Activated CD8-positive, alpha-beta T cell treated with anti-CD3 and anti-CD28 coated beads, Interleukin-2, amount 10 ng/mL, durations not matched to agents 7 days and 5 days (primary cell): ENCODE measurements around the gene NCBP1. TPM values are rescaled to one million over a fixed set of nuclear protein-coding genes. Genes with fewer than 3 reads are reported as not detected.
A peak's percentile ranks its signal among the peaks of the same experiment; 100 is the strongest.

Source experiments
- ATAC-seq: fragments of 150-1000 bp; cut with Tn5 transposase; one replicate; pipeline ENCODE4 v1.10.0; 2021; ENCODE audit warnings: moderate library complexity
- CTCF ChIA-PET: fragments of 350-600 bp; sonication (Branson Sonifier 250); formaldehyde crosslinking; loops from one replicate; lab custom pipeline; 2021; ENCODE audit warnings: antibody characterized with exemption; lab: Charles Lee
- POLR2A ChIA-PET: fragments of 350-600 bp; sonication (Branson Sonifier 250); formaldehyde crosslinking; loops from one replicate; lab custom pipeline; 2021; ENCODE audit warnings: antibody characterized with exemption; lab: Charles Lee
- DNase-seq: peaks from one replicate; pipeline ENCODE4 v3.0.0-alpha.2; 2020
- H3K27ac Mint-ChIP-seq: one replicate; pipeline ENCODE4 v1.8.0; 2021; ENCODE audit warnings: mild to moderate bottlenecking, mixed read lengths
- H3K27me3 Mint-ChIP-seq: one replicate; pipeline ENCODE4 v1.8.0; 2021; ENCODE audit warnings: low read depth, mixed read lengths
- H3K36me3 Mint-ChIP-seq: one replicate; pipeline ENCODE4 v1.8.0; 2021; ENCODE audit warnings: low read depth, mixed read lengths
- H3K4me1 Mint-ChIP-seq: one replicate; pipeline ENCODE4 v1.8.0; 2021; ENCODE audit warnings: low read depth, mixed read lengths
- H3K4me3 Mint-ChIP-seq: one replicate; pipeline ENCODE4 v1.8.0; 2021; ENCODE audit warnings: mild to moderate bottlenecking, mixed read lengths
- H3K9me3 Mint-ChIP-seq: one replicate; pipeline ENCODE4 v1.8.0; 2022; ENCODE audit warnings: mixed read lengths; ENCODE audit not compliant: insufficient read depth
- total RNA-seq, 2 experiments: library from RNA; stranded (reverse); gene quantifications; one replicate each; pipeline ENCODE4 v1.2.3, GENCODE V29; 2021

NCBP1 gene
- total RNA-seq, 2 experiments from 2014 or later, result 45.1 to 45.9 TPM

DNA sequence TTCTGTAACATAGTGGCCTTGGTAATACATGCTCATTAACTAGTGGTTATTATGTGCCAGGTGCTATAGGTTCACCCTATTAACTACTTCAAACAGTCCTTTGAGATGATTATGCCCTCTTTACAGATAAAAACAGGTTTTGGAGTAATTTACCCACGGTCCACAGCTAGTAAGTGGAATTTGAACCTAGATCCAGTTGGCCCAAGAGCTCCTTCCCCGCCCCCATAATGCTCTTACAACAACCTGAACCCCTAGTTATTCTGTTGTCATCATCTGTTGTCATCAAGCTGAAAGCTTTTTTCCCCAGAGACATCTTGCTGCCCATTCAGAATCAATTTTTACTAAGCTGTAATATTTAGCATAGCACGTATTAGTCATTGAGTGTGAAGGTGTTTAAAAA lies 40.3 kb downstream of the NCBP1 start:
- Mint-ChIP-seq H3K9me3 (no peaks in the 10 kb centered on the region), H3K27ac (no peak overlapping the region), H3K4me1 (no peaks in the 10 kb centered on the region), H3K4me3 (no peak overlapping the region), H3K36me3 (peaks cover 75% of the 10 kb centered on the region), H3K27me3 (no peaks in the 10 kb centered on the region)
- POLR2A ChIA-PET, result no interaction called here
- DNase-seq, result no peak
- CTCF ChIA-PET, result interaction anchor here (1.6 kb wide), 1 partner anchor 75 kb away, joined by 4 read pairs; no protein-coding TSS in a partner anchor
- ATAC-seq, result no peak

DNA sequence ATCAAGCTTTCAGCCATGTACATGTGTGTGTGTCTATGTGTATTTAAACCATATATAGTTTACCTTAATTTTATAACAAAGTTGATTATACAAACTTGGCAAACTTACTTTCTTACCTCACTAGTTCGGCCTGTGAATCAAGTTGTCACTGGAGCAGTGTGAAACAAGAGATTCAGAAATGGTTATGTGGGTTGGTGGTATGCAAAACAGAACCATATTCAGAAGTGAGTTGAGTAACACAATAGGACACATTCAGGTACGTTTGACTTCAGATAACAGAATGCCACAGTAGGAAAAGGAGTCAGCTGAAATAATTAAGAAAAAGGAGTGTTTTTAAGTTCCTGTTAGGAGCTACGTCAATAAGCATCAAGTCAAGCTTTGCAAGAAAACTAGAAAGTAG lies 42.0 kb downstream of the NCBP1 start:
- CTCF ChIA-PET, result interaction anchor here (1.6 kb wide), 1 partner anchor 77 kb away, joined by 4 read pairs; no protein-coding TSS in a partner anchor
- no peaks in the 10 kb centered on the region for H3K9me3 Mint-ChIP-seq
- H3K27me3 Mint-ChIP-seq, result no peaks in the 10 kb centered on the region
- no peaks in the 10 kb centered on the region for H3K4me1 Mint-ChIP-seq
- POLR2A ChIA-PET, result no interaction called here
- DNase-seq, result no peak
- peaks cover 70% of the 10 kb centered on the region for H3K36me3 Mint-ChIP-seq
- no peak for ATAC-seq
- H3K4me3 Mint-ChIP-seq, result no peak overlapping the region
- H3K27ac Mint-ChIP-seq, result no peak overlapping the region

DNA sequence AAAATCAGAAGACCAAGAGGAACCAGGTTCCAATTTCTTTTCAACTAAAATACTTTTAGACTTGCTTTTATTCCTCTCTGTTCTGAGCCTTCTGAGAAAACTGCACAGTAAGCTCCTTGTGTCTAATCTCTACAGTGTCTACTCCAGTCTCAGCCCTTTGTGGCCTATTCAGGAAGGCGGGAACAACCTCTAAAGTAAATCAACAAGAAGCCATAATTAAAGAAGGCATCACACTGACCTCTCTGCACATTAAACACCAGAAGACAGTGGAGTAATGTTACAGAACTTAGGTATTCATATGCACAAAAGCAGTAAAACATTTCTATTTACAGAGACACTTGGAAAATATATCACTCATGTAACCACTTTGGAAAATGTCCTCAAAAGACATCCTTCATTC lies 48.6 kb downstream of the NCBP1 start:
- DNase-seq (no peak), ATAC-seq (no peak)
- Mint-ChIP-seq H3K36me3 (peaks cover 51% of the 10 kb centered on the region), H3K27me3 (no peaks in the 10 kb centered on the region), H3K27ac (no peak overlapping the region), H3K9me3 (no peaks in the 10 kb centered on the region), H3K4me1 (no peaks in the 10 kb centered on the region), H3K4me3 (no peak overlapping the region)
- ChIA-PET CTCF (no interaction called here), POLR2A (no interaction called here)

DNA sequence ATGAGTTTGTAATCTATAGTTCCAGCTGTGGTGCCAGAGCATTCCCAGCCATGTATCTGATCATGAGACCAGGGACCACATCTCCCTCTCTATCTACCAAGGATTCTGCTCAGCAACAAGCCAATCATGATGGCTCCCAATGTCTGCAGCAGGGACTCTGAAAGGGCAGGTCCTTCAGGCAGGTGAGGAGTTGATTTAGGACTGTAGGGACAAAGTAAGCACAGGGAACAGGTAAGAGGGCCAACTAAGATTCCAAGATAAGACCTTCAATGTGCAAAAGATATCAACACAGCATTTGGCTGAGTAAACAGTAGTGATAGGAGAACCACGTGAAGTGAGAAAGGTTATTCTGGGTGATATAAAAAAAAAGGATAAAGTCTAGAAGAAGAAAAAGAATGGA lies 55.0 kb downstream of the NCBP1 start:
- peak overlapping the region; percentile 27 for H3K27ac Mint-ChIP-seq
- DNase-seq, result no peak
- peaks cover 5% of the 10 kb centered on the region for H3K4me1 Mint-ChIP-seq
- peaks cover 51% of the 10 kb centered on the region for H3K36me3 Mint-ChIP-seq
- H3K9me3 Mint-ChIP-seq, result no peaks in the 10 kb centered on the region
- POLR2A ChIA-PET, result interaction anchor here (0.6 to 1.9 kb wide), 3 partner anchors 8 to 60 kb away, joined by 3 to 10 read pairs (median 4); partner anchors contain the start of gene XPA
- no peak overlapping the region for H3K4me3 Mint-ChIP-seq
- ATAC-seq, result no peak
- H3K27me3 Mint-ChIP-seq, result no peaks in the 10 kb centered on the region
- CTCF ChIA-PET, result interaction anchor here (1.4 to 1.7 kb wide), 2 partner anchors 7 to 202 kb away, joined by 4 to 6 read pairs; no protein-coding TSS in a partner anchor

DNA sequence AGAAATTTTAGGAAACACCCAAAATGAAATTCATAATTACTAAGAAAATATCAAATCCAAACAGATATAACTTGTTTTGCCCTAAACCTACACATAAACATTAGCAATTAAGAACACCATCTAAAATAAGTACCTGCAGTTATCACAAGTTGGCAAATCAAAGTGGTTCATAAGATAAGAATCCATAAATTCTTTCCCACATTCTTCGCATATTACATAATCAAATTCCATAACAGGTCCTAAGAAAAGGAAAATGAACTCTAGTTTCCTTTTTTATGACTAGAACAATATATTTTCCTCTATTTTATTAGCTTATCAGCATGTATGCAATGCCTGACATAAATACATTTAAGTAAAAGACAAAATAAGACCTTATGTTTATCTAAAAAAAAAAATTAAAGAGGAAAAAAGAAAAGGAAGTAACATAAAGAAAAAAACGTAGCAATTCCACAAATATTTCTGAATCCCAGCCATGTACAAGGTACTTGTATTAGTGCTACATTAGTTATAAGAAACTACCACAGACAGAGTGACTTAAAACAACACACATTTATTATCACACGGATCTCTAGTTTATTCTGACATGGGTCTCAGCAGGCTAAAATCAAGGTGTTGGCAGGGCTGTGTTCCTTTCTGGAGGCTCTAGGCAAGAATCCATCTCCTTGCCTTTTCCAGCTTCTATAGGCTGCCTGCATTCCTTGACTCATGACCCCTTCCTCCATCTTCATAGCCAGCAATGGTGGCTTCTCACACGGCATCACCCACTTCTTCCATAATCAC lies 56.0 kb downstream of the NCBP1 start:
- no peak for DNase-seq
- Mint-ChIP-seq H3K36me3 (peaks cover 46% of the 10 kb centered on the region), H3K27ac (no peak overlapping the region), H3K4me1 (peaks cover 14% of the 10 kb centered on the region), H3K27me3 (no peaks in the 10 kb centered on the region), H3K4me3 (no peak overlapping the region), H3K9me3 (no peaks in the 10 kb centered on the region)
- ChIA-PET POLR2A (interaction anchor here (0.6 to 1.9 kb wide), 3 partner anchors 11 to 61 kb away, joined by 3 to 4 read pairs (median 3); partner anchors contain the start of gene NCBP1), CTCF (no interaction called here)
- no peak for ATAC-seq

DNA sequence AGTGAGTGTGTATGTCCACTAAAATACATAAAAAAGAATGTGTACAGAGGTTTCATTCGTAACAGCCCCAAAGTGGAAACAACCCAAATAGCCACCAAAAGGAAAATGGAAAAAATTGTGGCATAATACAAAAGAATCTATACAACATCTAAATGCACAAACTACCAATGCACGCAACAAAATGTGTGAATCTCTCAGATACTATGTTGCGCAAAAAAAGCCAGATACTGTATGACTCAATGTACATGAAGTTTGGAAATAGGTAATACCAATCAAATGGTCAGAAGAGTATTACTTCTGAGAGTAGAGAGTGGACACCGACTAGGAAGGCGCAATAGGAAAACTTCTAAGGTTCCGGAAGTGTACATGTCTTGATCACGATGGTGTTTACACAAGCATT lies 61.1 kb downstream of the NCBP1 start:
- DNase-seq (no peak), ATAC-seq (no peak)
- Mint-ChIP-seq H3K27ac (no peak overlapping the region), H3K27me3 (no peaks in the 10 kb centered on the region), H3K36me3 (peaks cover 27% of the 10 kb centered on the region), H3K4me1 (peaks cover 54% of the 10 kb centered on the region), H3K4me3 (no peak overlapping the region), H3K9me3 (no peaks in the 10 kb centered on the region)
- POLR2A ChIA-PET, result interaction anchor here (0.7 kb wide), 1 partner anchor 225 kb away, joined by 3 read pairs; no protein-coding TSS in a partner anchor
- CTCF ChIA-PET, result interaction anchor here (1.5 kb wide), 1 partner anchor 206 kb away, joined by 3 read pairs; no protein-coding TSS in a partner anchor

DNA sequence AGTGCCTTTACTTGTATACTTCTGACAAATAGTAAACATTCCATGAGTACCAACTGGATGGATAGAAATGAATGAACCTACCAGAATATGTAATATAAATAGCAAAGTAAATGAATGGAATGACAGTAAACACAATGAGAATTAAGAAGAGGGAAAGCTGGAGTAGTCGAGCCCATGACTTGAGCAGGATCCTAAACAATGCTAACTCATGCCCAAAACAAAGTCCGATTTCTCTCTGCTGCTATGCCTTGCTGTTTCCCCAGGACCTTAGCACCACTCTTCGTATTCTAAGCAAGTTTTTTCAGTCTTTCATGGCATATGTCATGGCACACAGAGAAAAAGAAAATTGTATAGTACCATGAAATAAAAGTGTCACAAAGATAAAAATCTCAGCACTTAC lies 61.8 kb downstream of the NCBP1 start:
- ATAC-seq (no peak), DNase-seq (no peak)
- H3K9me3 Mint-ChIP-seq, result no peaks in the 10 kb centered on the region
- POLR2A ChIA-PET, result interaction anchor here (1.1 kb wide), 1 partner anchor 15 kb away, joined by 5 read pairs; no protein-coding TSS in a partner anchor
- peak overlapping the region; percentile 81 for H3K4me3 Mint-ChIP-seq
- CTCF ChIA-PET, result interaction anchor here (0.8 to 2.7 kb wide), 5 partner anchors 8 to 226 kb away, joined by 3 to 13 read pairs (median 4); partner anchors contain the start of gene TRMO
- peaks cover 55% of the 10 kb centered on the region for H3K4me1 Mint-ChIP-seq
- H3K27ac Mint-ChIP-seq, result no peak overlapping the region
- peaks cover 23% of the 10 kb centered on the region for H3K36me3 Mint-ChIP-seq
- peaks cover 2% of the 10 kb centered on the region for H3K27me3 Mint-ChIP-seq

DNA sequence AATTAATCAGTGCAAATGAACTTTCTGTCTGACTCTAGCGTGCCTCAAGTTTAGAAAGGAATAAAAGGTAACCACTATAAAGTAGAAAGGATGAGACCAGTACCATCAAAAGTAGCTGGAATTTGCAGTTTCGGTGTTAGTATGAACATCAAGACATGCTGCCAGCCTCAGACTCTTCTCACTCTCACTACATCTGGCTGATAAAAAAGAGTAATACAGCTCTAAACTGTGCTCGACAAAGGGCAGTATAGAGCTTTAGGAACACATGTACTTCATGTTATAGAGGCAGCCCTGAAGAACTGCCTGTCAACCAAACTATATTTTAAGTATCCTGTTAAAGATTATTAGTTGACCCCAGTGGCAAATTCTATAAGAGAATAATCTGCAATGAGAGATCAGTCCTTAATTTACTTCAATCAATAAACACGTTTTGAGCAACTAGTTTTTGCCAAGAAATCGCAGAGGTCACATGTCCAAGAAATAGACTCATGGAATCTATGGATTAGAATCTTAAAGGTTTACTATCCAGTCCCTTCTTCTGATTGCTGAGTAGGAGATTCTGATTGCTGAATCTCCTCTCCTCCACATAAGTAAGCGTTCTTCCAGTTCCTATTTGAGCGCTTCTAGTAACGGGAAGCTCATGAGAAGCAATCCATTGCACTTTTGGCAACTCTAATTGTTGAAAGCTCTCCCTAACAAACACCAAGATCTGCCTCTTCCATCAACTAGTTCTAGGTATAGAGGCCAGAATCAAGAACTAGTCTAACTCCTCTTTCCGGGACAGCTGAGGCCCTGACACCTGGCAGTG lies 62.6 kb downstream of the NCBP1 start:
- Mint-ChIP-seq H3K9me3 (no peaks in the 10 kb centered on the region), H3K4me3 (peak overlapping the region; percentile 81), H3K27ac (peak overlapping the region; percentile 88), H3K4me1 (peaks cover 55% of the 10 kb centered on the region), H3K27me3 (peaks cover 6% of the 10 kb centered on the region), H3K36me3 (peaks cover 18% of the 10 kb centered on the region)
- POLR2A ChIA-PET, result interaction anchor here (0.6 to 2.0 kb wide), 7 partner anchors 8 to 496 kb away, joined by 3 to 17 read pairs (median 6); partner anchors contain the start of genes NCBP1, TRMO and TSTD2
- CTCF ChIA-PET, result interaction anchor here (0.8 to 3.0 kb wide), 11 partner anchors 8 to 225 kb away, joined by 3 to 14 read pairs (median 4); partner anchors contain the start of gene TRMO
- DNase-seq (no peak), ATAC-seq (no peak)

DNA sequence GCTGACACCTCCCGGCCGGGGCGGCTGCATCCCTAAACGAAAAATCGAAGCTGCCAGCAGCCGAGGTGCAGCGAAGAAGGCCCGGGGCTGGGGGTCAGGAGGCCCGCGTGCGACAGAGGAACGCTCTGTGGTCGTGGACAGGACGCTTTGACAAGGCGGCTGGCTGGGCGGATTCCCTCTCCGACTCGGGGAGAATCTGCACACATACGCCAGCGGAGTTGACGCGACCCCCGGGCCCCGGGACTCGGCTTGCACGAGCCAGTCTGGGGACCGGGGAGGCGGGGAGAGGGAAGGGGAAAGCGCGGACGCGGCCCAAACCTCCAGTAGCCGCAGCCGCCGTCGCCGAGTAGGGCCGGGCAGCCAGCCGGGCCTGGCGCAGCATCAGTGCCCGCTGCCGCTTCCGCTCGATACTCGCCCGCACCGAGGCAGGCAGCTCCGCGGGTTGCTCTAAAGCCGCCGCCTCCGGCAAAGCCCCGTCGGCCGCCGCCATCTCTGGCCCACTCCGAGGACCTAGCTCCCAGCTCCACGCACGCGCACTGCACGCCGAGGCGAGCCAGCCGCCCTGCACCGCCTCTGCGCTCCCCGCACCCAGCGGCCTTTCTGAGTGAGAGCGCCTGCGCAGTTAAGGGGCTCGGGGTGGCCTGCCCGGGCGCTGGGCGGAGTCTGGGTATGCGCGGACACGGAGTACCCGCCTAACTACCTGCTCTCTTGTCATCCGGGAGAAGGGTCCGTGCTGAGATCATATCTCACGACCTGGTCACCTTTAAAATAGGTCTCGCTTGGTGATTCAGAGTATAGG lies 63.4 kb downstream of the NCBP1 start, which contains the start of gene XPA:
Gene XPA (minus strand): TSS at position 538 of the 799 bp plus-strand sequence. CDS start 48 bp downstream, at position 490.
- H3K4me1 Mint-ChIP-seq, result peaks cover 55% of the 10 kb centered on the region
- H3K9me3 Mint-ChIP-seq, result no peaks in the 10 kb centered on the region
- H3K27ac Mint-ChIP-seq, result peak within 1 kb of the TSS; percentile 88
- H3K36me3 Mint-ChIP-seq, result peaks cover 17% of the 10 kb centered on the region
- CTCF ChIA-PET, result interaction anchor here (0.8 to 3.0 kb wide), 12 partner anchors 12 to 225 kb away, joined by 3 to 14 read pairs (median 4); partner anchors contain the start of genes NCBP1, TRMO and TSTD2
- peak within 1 kb of the TSS; percentile 81 for H3K4me3 Mint-ChIP-seq
- POLR2A ChIA-PET, result interaction anchor here (0.6 to 2.0 kb wide), 9 partner anchors 9 to 559 kb away, joined by 3 to 17 read pairs (median 5); partner anchors contain the start of genes NCBP1, TBC1D2, TRMO and TSTD2
- peaks cover 9% of the 10 kb centered on the region for H3K27me3 Mint-ChIP-seq
- ATAC-seq, result peak; percentile 98
- peak; percentile 97 for DNase-seq

DNA sequence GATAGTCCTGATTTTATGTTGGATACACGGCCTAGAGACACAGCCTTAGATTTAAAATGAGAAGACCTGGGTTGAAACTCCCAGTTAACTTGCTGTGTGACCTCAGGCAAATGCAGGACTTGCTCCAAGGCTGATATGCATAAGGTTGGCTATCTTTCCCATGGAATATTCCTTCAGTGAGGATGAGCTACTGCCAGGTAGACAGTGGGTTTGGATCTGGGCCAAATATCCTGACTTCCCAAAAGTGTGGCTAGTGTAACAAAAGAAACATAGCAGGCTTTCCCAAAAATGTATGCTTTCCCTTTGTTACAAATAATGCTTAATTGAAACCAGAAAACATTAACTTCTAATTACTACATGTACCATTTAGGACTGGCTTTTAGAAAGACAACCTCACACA lies 64.2 kb downstream of the NCBP1 start:
- POLR2A ChIA-PET, result interaction anchor here (0.9 to 2.0 kb wide), 5 partner anchors 8 to 558 kb away, joined by 3 to 12 read pairs (median 6); partner anchors contain the start of genes TBC1D2 and TRMO
- no peak for DNase-seq
- peak overlapping the region; percentile 81 for H3K4me3 Mint-ChIP-seq
- CTCF ChIA-PET, result interaction anchor here (1.4 to 3.0 kb wide), 6 partner anchors 11 to 224 kb away, joined by 3 to 14 read pairs (median 5); partner anchors contain the start of gene TRMO
- H3K27ac Mint-ChIP-seq, result peak overlapping the region; percentile 88
- peaks cover 55% of the 10 kb centered on the region for H3K4me1 Mint-ChIP-seq
- peaks cover 9% of the 10 kb centered on the region for H3K27me3 Mint-ChIP-seq
- no peaks in the 10 kb centered on the region for H3K9me3 Mint-ChIP-seq
- peaks cover 12% of the 10 kb centered on the region for H3K36me3 Mint-ChIP-seq
- no peak for ATAC-seq
